ENCODE measurements around the gene KIF2A. TPM values are rescaled to one million over a fixed set of nuclear protein-coding genes. Genes with fewer than 3 reads are reported as not detected.

KIF2A gene
- total and polyA plus RNA-seq, 2 of the 4 experiments (the other 2 are of a cell fraction), result 23.6 to 37.3 TPM

DNA sequence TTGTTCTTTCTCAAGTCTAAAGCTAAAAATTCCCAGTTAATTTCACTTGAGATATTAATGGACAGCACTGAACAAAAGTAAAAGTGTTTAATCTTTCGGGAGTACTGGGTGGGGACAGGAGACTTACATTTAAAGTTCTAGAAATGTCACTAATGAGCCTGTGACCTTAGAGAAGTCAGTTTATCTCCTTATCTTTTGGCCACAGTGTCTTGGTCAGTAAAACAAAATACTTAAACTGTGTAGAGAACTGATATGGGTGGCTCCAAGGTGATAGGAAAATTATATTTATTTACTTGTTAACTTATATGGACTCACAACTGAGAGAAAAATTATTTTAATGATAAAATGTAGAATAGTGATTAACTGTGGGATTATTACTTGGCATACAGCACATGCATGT, 115.4 kb downstream of the KIF2A start:
- BruUV-seq (replicated peaks), result no TSS peak
- Histone ChIP-seq H3K36me3 (ENCODE audit: control insufficient read depth, insufficient read depth, low read length) (no peaks in the 10 kb centered on the region), H3K4me2 (ENCODE audit: low read depth, low read length) (no peak overlapping the region), H3K4me1 (ENCODE audit: control insufficient read depth, insufficient read depth, low read length) (no peaks in the 10 kb centered on the region), H3K9me3 (ENCODE audit: control insufficient read depth, insufficient read depth, low read length) (no peaks in the 10 kb centered on the region), H4K8ac (ENCODE audit: low read depth in 2 of 2, low read length in 2 of 2) (no peak overlapping the region), H2BK120ac (ENCODE audit: low read depth, low read length) (no peak overlapping the region), H3K27ac (ENCODE audit: insufficient read depth, low read length) (no peak overlapping the region), H3K18ac (ENCODE audit: low read depth, low read length) (no peak overlapping the region), H3K14ac (replicated peaks; ENCODE audit: low read depth, low read length) (no peak overlapping the region), H3K79me1 (ENCODE audit: low read depth in 1 of 2, low read length in 2 of 2) (peaks cover 7 to 20% of the 10 kb centered on the region in 2 experiments; a peak in 3 of 4 replicates), H2AK5ac (ENCODE audit: low read depth, low read length) (no peak overlapping the region), H4K5ac (ENCODE audit: low read depth, low read length) (no peak overlapping the region), H4K20me1 (ENCODE audit: insufficient read depth, low read length) (no peaks in the 10 kb centered on the region), H3K27me3 (ENCODE audit: control insufficient read depth, insufficient read depth, low read length) (no peaks in the 10 kb centered on the region), H3K23ac (ENCODE audit: low read depth, low read length) (no peak overlapping the region), H2AFZ (replicated peaks; ENCODE audit: low read length, poor library complexity) (no peak overlapping the region), H3K9ac (ENCODE audit: low read depth, low read length) (no peak overlapping the region), H3K9me1 (ENCODE audit: insufficient read depth, low read length) (no peaks in the 10 kb centered on the region; the same call in 1 of the 2 replicates), H3K56ac (ENCODE audit: extremely low read depth, insufficient read depth, low read length) (no peak overlapping the region), H2BK20ac (ENCODE audit: low read depth, low read length) (no peak overlapping the region), H4K91ac (ENCODE audit: insufficient read depth, low read depth, low read length) (no peak overlapping the region), H2BK15ac (ENCODE audit: low read depth, low read length) (no peak overlapping the region), H3K4ac (ENCODE audit: low read depth, low read length) (no peak overlapping the region), H3K4me3 (ENCODE audit: insufficient read depth, low read depth, low read length) (no peak overlapping the region), H2AK9ac (replicated peaks; ENCODE audit: low read depth, low read length, poor library complexity) (no peak overlapping the region), H2BK5ac (ENCODE audit: low read depth, low read length, poor library complexity, severe bottlenecking) (no peak overlapping the region)
- no peak for DNase-seq
- POLR2A ChIA-PET (ENCODE audit: unreplicated experiment), result no interaction called here
- in situ Hi-C loops (cut with MboI; ENCODE audit: low sequenced_read_pairs) (no loop called here), dilution Hi-C loops (cut with HindIII; ENCODE audit: low sequenced_read_pairs, unreplicated experiment) (no loop called here), intact Hi-C loops (cut with micrococcal nuclease) (no loop called here)
- WGBS, 2 experiments (ENCODE audit: extremely low coverage in 2 of 2, insufficient read length in 1 of 2), result no CpG with 5 or more reads among the region's 1 CpG
- CTCF ChIA-PET, result no interaction called here
- no peak for ATAC-seq (ENCODE audit: low read depth)
- no peak for TF ChIP-seq NFE2L2 (IDR thresholded peaks at IDR 0.05; ENCODE audit: low read depth, low read length)

Measured in IMR-90 (cell line).